SK-N-SH treated with all-trans-retinoic acid at 6 μM for 48 hours (cell line): Measurements from ENCODE around the gene HDAC8.

Source experiments
- ATAC-seq: fragments of 200-7000 bp; cut with Tn5 transposase; 3 replicates; pipeline ENCODE4 v1.9.1; 2020; ENCODE audit warnings: mild to moderate bottlenecking, moderate library complexity
- ARNTL ChIP-seq: fragments of 450-650 bp; formaldehyde crosslinking; IDR thresholded peaks from 2 replicates; pipeline ENCODE4 v1.5.0; 2020; ENCODE audit warnings: low read depth, mild to moderate bottlenecking, moderate library complexity, borderline replicate concordance
- BACH2 ChIP-seq: fragments of 250-450 bp; sonication (Bioruptor Pico); IDR thresholded peaks from 2 replicates; pipeline ENCODE4 v1.9.0; 2021; ENCODE audit warnings: mild to moderate bottlenecking, borderline replicate concordance
- CREB5 ChIP-seq: fragments of 250-450 bp; sonication (Bioruptor Pico); IDR thresholded peaks from 2 replicates; pipeline ENCODE4 v1.5.1; 2020; ENCODE audit warnings: low read depth, mild to moderate bottlenecking, moderate library complexity
- CSDC2 ChIP-seq: fragments of 250-450 bp; sonication (Bioruptor Pico); IDR thresholded peaks from 2 replicates; pipeline ENCODE4 v1.5.0; 2020; ENCODE audit warnings: mild to moderate bottlenecking, moderate library complexity
- CSRNP3 ChIP-seq: fragments of 250-450 bp; sonication (Bioruptor Pico); IDR thresholded peaks from 2 replicates; pipeline ENCODE4 v1.5.1; 2021; ENCODE audit warnings: mild to moderate bottlenecking, moderate library complexity
- ESRRG ChIP-seq: fragments of 250-450 bp; sonication (Bioruptor Pico); IDR thresholded peaks from 2 replicates; pipeline ENCODE4 v1.6.1; 2021; ENCODE audit warnings: mild to moderate bottlenecking
- GLIS3 ChIP-seq: fragments of 250-450 bp; sonication (Bioruptor Pico); IDR thresholded peaks from 2 replicates; pipeline ENCODE4 v1.5.0; 2020; ENCODE audit warnings: mild to moderate bottlenecking, moderate library complexity
- OSR1 ChIP-seq: fragments of 250-450 bp; sonication (Bioruptor Pico); IDR thresholded peaks from 2 replicates; pipeline ENCODE4 v1.8.0; 2022; ENCODE audit warnings: moderate library complexity, mild to moderate bottlenecking, inconsistent platforms
- PATZ1 ChIP-seq: fragments of 250-450 bp; sonication (Bioruptor Pico); IDR thresholded peaks from 2 replicates; pipeline ENCODE4 v1.8.0; 2020; ENCODE audit warnings: mild to moderate bottlenecking, moderate library complexity, borderline replicate concordance
- POU6F1 ChIP-seq: fragments of 250-450 bp; sonication (Bioruptor Pico); IDR thresholded peaks from 2 replicates; pipeline ENCODE4 v1.8.0; 2021; ENCODE audit warnings: low read depth, mild to moderate bottlenecking, moderate library complexity, borderline replicate concordance
- PPARA ChIP-seq: fragments of 250-450 bp; sonication (Bioruptor Pico); IDR thresholded peaks from 2 replicates; pipeline ENCODE4 v1.5.0; 2020; ENCODE audit warnings: mild to moderate bottlenecking, borderline replicate concordance
- SNAI2 ChIP-seq: fragments of 250-450 bp; sonication (Bioruptor Pico); IDR thresholded peaks from 2 replicates; pipeline ENCODE4 v1.5.0; 2020; ENCODE audit warnings: mild to moderate bottlenecking, moderate library complexity
- TCF4 ChIP-seq: fragments of 250-450 bp; sonication (Bioruptor Pico); IDR thresholded peaks from 2 replicates; pipeline ENCODE4 v1.8.0; 2021; ENCODE audit warnings: mild to moderate bottlenecking, moderate library complexity, borderline replicate concordance
- TOX ChIP-seq: fragments of 250-450 bp; sonication (Bioruptor Pico); IDR thresholded peaks from 2 replicates; pipeline ENCODE4 v1.8.0; 2021; ENCODE audit warnings: mild to moderate bottlenecking, moderate library complexity, borderline replicate concordance
- TSHZ2 ChIP-seq: fragments of 250-450 bp; sonication (Bioruptor Pico); IDR thresholded peaks from 2 replicates; pipeline ENCODE4 v1.5.0; 2020; ENCODE audit warnings: mild to moderate bottlenecking, moderate library complexity
- ZC3H10 ChIP-seq: fragments of 250-450 bp; sonication (Bioruptor Pico); IDR thresholded peaks from 2 replicates; pipeline ENCODE4 v1.5.1; 2021; ENCODE audit warnings: mild to moderate bottlenecking, moderate library complexity
- ZFP3 ChIP-seq: fragments of 250-450 bp; sonication (Bioruptor Pico); IDR thresholded peaks from 2 replicates; pipeline ENCODE4 v1.5.0; 2020; ENCODE audit warnings: mild to moderate bottlenecking, moderate library complexity
- ZFP30 ChIP-seq: fragments of 450-650 bp; formaldehyde crosslinking; IDR thresholded peaks from 2 replicates; pipeline ENCODE4 v1.5.0; 2022; ENCODE audit warnings: mild to moderate bottlenecking, moderate library complexity
- ZNF565 ChIP-seq: fragments of 450-650 bp; formaldehyde crosslinking; conservative IDR thresholded peaks from 2 replicates; pipeline ENCODE4 v1.5.0; 2020; ENCODE audit warnings: low read depth, mild to moderate bottlenecking, moderate library complexity
- ZNF70 ChIP-seq: fragments of 450-650 bp; formaldehyde crosslinking; IDR thresholded peaks from 2 replicates; pipeline ENCODE4 v1.5.0; 2020; ENCODE audit warnings: mild to moderate bottlenecking, moderate library complexity
- ZNF8 ChIP-seq: fragments of 450-650 bp; formaldehyde crosslinking; IDR thresholded peaks from 2 replicates; pipeline ENCODE4 v1.5.0; 2020; ENCODE audit warnings: mild to moderate bottlenecking, moderate library complexity

The HDAC8 gene

GRCh38 chrX:72309297-72310071 lies 263.2 kb downstream of the HDAC8 start (continued):
- TF ChIP-seq TSHZ2 (CRISPR knock-in tag), result no peak
- TF ChIP-seq, all 23 proteins: peak for 0

GRCh38 chrX:72308566-72309296 lies 263.9 kb downstream of the HDAC8 start:
- TF ChIP-seq ZNF8 (CRISPR knock-in tag), result no peak
- no peak for TF ChIP-seq ZNF565 (CRISPR knock-in tag)
- no peak for TF ChIP-seq ZNF70 (CRISPR knock-in tag)
- TF ChIP-seq BACH2, result no peak
- no peak for TF ChIP-seq SNAI2 (CRISPR knock-in tag)
- no peak for TF ChIP-seq TOX
- no peak for TF ChIP-seq ARNTL (CRISPR knock-in tag)
- TF ChIP-seq CREB5 (CRISPR knock-in tag), result no peak
- peak; percentile 65 for ATAC-seq

GRCh38 chrX:72308209-72308565 lies 264.5 kb downstream of the HDAC8 start:
- TF ChIP-seq CSRNP3 (CRISPR knock-in tag) (no peak), OSR1 (CRISPR knock-in tag) (no peak), PPARA (no peak), PATZ1 (CRISPR knock-in tag) (no peak), POU6F1 (CRISPR knock-in tag) (no peak), CREB5 (CRISPR knock-in tag) (no peak), ZC3H10 (CRISPR knock-in tag) (no peak), ZFP3 (CRISPR knock-in tag) (no peak), ZNF8 (CRISPR knock-in tag) (no peak), ZFP30 (CRISPR knock-in tag) (no peak), CSDC2 (no peak), TCF4 (CRISPR knock-in tag) (no peak), ZNF565 (CRISPR knock-in tag) (no peak), SNAI2 (CRISPR knock-in tag) (no peak), ZNF70 (CRISPR knock-in tag) (no peak), TSHZ2 (CRISPR knock-in tag) (no peak), GLIS3 (CRISPR knock-in tag) (no peak), ESRRG (CRISPR knock-in tag) (no peak), TOX (no peak), BACH2 (no peak)
- TF ChIP-seq, all 23 proteins: peak for 0
- ATAC-seq, result no peak
